ENCODE results near the gene AQR. TPM values are rescaled to one million over a fixed set of nuclear protein-coding genes. Genes with fewer than 3 reads are reported as not detected.

AQR gene
- total and polyA plus RNA-seq, 2 of the 13 experiments (the other 11 are each of a cell fraction or from before 2014, with no cell fraction given), result 18.7 to 31.3 TPM

DNA sequence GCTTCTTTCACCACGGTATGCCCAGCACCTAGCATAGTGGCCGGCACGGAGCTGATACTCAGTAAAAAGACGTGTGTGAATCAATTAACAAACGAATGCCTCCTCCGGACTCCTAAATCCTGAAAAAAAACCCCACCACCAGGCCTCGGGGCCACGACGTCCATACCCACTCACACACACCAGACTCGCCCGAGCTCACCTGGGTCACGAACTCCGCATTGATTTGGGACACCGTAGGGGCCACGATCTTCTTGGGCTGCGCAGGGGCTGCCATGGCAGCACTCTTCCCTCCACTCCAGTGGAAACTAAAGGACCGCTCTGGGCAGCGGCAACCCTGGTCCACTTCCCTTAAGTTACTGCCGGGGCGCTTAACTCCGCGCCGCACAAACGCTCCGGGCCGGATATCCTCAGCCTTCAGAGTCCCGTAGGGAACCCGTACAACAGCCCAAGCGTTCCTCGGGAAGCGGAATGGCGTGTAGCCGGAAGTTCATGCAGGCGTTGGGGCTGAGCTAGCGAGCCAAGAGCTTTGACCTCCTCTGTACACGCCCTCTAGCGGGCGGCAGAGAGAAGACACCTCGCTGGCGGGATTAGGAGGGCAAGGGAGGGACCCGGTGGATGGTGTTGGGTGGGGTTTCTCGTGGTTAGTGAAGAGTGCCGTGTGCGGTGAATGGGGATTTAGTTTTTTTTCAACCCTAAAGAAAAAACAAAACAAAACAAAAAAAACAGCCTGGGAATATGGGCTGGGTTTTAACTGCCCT lies at the start of gene AQR (continued):
- no peak; the same call in 1 of the 2 replicates for TF ChIP-seq EHMT2 (IDR thresholded peaks at IDR 0.05; ENCODE audit: borderline replicate concordance, low read depth, low read length)
- 0 out of 2 replicates have a peak, but pooled peaks have one; percentile 65 for TF ChIP-seq SP140L (CRISPR knock-in tag; IDR thresholded peaks at IDR 0.05; ENCODE audit: borderline replicate concordance)
- no peak for TF ChIP-seq SOX6 (IDR thresholded peaks at IDR 0.05)
- no peak; the same call in 1 of the 2 replicates for TF ChIP-seq SOX6 (CRISPR knock-in tag; IDR thresholded peaks at IDR 0.05)
- TF ChIP-seq, protein P1, sequence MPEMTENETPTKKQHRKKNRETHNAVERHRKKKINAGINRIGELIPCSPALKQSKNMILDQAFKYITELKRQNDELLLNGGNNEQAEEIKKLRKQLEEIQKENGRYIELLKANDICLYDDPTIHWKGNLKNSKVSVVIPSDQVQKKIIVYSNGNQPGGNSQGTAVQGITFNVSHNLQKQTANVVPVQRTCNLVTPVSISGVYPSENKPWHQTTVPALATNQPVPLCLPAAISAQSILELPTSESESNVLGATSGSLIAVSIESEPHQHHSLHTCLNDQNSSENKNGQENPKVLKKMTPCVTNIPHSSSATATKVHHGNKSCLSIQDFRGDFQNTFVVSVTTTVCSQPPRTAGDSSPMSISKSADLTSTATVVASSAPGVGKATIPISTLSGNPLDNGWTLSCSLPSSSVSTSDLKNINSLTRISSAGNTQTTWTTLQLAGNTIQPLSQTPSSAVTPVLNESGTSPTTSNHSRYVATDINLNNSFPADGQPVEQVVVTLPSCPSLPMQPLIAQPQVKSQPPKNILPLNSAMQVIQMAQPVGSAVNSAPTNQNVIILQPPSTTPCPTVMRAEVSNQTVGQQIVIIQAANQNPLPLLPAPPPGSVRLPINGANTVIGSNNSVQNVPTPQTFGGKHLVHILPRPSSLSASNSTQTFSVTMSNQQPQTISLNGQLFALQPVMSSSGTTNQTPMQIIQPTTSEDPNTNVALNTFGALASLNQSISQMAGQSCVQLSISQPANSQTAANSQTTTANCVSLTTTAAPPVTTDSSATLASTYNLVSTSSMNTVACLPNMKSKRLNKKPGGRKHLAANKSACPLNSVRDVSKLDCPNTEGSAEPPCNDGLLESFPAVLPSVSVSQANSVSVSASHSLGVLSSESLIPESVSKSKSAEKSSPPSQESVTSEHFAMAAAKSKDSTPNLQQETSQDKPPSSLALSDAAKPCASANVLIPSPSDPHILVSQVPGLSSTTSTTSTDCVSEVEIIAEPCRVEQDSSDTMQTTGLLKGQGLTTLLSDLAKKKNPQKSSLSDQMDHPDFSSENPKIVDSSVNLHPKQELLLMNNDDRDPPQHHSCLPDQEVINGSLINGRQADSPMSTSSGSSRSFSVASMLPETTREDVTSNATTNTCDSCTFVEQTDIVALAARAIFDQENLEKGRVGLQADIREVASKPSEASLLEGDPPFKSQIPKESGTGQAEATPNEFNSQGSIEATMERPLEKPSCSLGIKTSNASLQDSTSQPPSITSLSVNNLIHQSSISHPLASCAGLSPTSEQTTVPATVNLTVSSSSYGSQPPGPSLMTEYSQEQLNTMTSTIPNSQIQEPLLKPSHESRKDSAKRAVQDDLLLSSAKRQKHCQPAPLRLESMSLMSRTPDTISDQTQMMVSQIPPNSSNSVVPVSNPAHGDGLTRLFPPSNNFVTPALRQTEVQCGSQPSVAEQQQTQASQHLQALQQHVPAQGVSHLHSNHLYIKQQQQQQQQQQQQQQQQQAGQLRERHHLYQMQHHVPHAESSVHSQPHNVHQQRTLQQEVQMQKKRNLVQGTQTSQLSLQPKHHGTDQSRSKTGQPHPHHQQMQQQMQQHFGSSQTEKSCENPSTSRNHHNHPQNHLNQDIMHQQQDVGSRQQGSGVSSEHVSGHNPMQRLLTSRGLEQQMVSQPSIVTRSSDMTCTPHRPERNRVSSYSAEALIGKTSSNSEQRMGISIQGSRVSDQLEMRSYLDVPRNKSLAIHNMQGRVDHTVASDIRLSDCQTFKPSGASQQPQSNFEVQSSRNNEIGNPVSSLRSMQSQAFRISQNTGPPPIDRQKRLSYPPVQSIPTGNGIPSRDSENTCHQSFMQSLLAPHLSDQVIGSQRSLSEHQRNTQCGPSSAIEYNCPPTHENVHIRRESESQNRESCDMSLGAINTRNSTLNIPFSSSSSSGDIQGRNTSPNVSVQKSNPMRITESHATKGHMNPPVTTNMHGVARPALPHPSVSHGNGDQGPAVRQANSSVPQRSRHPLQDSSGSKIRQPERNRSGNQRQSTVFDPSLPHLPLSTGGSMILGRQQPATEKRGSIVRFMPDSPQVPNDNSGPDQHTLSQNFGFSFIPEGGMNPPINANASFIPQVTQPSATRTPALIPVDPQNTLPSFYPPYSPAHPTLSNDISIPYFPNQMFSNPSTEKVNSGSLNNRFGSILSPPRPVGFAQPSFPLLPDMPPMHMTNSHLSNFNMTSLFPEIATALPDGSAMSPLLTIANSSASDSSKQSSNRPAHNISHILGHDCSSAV (CRISPR knock-in tag; IDR thresholded peaks at IDR 0.05; ENCODE audit: borderline replicate concordance), result no peak
- TF ChIP-seq CBFB (CRISPR knock-in tag; IDR thresholded peaks at IDR 0.05), result peak; percentile 76; the same call in 1 of the 2 replicates
- no peak for TF ChIP-seq TCF12 (IDR thresholded peaks at IDR 0.05)
- TF ChIP-seq TCF12 (CRISPR knock-in tag; IDR thresholded peaks at IDR 0.05), result no peak
- no peak for TF ChIP-seq WIZ (CRISPR knock-in tag; IDR thresholded peaks at IDR 0.05)
- TF ChIP-seq ZSCAN12 (CRISPR knock-in tag; IDR thresholded peaks at IDR 0.05), result no peak
- TF ChIP-seq ZNF501 (CRISPR knock-in tag; IDR thresholded peaks at IDR 0.05), result peak; percentile 91
- peak; percentile 52; the same call in 1 of the 2 replicates for TF ChIP-seq ZNF761 (CRISPR knock-in tag; conservative IDR thresholded peaks at IDR 0.05)
- TF ChIP-seq TBX3 (IDR thresholded peaks at IDR 0.05; ENCODE audit: borderline replicate concordance), result peak; percentile 17; the same call in 1 of the 2 replicates
- peak; percentile 93 for TF ChIP-seq CBX5 (CRISPR knock-in tag; IDR thresholded peaks at IDR 0.05; ENCODE audit: borderline replicate concordance)
- TF ChIP-seq, protein P2, sequence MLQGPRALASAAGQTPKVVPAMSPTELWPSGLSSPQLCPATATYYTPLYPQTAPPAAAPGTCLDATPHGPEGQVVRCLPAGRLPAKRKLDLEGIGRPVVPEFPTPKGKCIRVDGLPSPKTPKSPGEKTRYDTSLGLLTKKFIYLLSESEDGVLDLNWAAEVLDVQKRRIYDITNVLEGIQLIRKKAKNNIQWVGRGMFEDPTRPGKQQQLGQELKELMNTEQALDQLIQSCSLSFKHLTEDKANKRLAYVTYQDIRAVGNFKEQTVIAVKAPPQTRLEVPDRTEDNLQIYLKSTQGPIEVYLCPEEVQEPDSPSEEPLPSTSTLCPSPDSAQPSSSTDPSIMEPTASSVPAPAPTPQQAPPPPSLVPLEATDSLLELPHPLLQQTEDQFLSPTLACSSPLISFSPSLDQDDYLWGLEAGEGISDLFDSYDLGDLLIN (CRISPR knock-in tag; IDR thresholded peaks at IDR 0.05; ENCODE audit: borderline replicate concordance), result 0 out of 2 replicates have a peak, but pooled peaks have one; percentile 43
- peak; percentile 75; the same call in 1 of the 2 replicates for TF ChIP-seq ZNF264 (CRISPR knock-in tag; IDR thresholded peaks at IDR 0.05)
- TF ChIP-seq, protein P3, sequence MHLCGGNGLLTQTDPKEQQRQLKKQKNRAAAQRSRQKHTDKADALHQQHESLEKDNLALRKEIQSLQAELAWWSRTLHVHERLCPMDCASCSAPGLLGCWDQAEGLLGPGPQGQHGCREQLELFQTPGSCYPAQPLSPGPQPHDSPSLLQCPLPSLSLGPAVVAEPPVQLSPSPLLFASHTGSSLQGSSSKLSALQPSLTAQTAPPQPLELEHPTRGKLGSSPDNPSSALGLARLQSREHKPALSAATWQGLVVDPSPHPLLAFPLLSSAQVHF (CRISPR knock-in tag; IDR thresholded peaks at IDR 0.05), result peak; percentile 77; the same call in 1 of the 2 replicates
- no peak for TF ChIP-seq ZNF24 (IDR thresholded peaks at IDR 0.05)
- TF ChIP-seq, protein P4, sequence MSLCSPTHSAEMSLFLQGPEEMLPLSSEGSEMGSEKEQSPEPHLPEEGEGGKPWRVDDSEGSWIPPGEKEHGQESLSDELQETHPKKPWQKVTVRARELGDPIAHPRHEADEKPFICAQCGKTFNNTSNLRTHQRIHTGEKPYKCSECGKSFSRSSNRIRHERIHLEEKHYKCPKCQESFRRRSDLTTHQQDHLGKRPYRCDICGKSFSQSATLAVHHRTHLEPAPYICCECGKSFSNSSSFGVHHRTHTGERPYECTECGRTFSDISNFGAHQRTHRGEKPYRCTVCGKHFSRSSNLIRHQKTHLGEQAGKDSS (CRISPR knock-in tag; IDR thresholded peaks at IDR 0.05; ENCODE audit: borderline replicate concordance, low read depth), result peak; percentile 97; the same call in 1 of the 2 replicates
